HEK293T (cell line): ENCODE data around the gene ADGRB3.

Experiments used
- ARNT ChIP-seq: fragments of 450-650 bp; IDR thresholded peaks from 2 replicates; pipeline ENCODE4 v1.6.1; 2017; ENCODE audit warnings: mild to moderate bottlenecking
- BHLHE40 ChIP-seq: fragments of 450-650 bp; IDR thresholded peaks from 2 replicates; pipeline ENCODE4 v1.6.1; 2016; ENCODE audit warnings: mild to moderate bottlenecking, moderate library complexity, borderline replicate concordance
- ELF4 ChIP-seq: fragments of 450-650 bp; IDR thresholded peaks from 2 replicates; pipeline ENCODE4 v1.6.1; 2017; ENCODE audit warnings: antibody characterized with exemption
- FOXA1 ChIP-seq: fragments of 450-650 bp; IDR thresholded peaks from 2 replicates; pipeline ENCODE4 v1.6.1; 2016; ENCODE audit warnings: mild to moderate bottlenecking
- FOXK2 ChIP-seq: fragments of 450-650 bp; IDR thresholded peaks from 2 replicates; pipeline ENCODE4 v1.6.1; 2016; ENCODE audit warnings: mild to moderate bottlenecking
- FOXM1 ChIP-seq: fragments of 450-650 bp; IDR thresholded peaks from 2 replicates; pipeline ENCODE4 v1.6.1; 2017; ENCODE audit warnings: mild to moderate bottlenecking, borderline replicate concordance
- L3MBTL2 ChIP-seq: fragments of 450-650 bp; conservative IDR thresholded peaks from 2 replicates; pipeline ENCODE4 v1.6.1; 2016; ENCODE audit warnings: mild to moderate bottlenecking
- LEF1 ChIP-seq: fragments of 450-650 bp; IDR thresholded peaks from 2 replicates; pipeline ENCODE4 v1.6.1; 2017; ENCODE audit warnings: mild to moderate bottlenecking, borderline replicate concordance
- NFRKB ChIP-seq: fragments of 450-650 bp; IDR thresholded peaks from 2 replicates; pipeline ENCODE4 v1.6.1; 2016; ENCODE audit warnings: mild to moderate bottlenecking, moderate library complexity
- SP1 ChIP-seq: fragments of 450-650 bp; IDR thresholded peaks from 2 replicates; pipeline ENCODE4 v1.6.1; 2017
- SUZ12 ChIP-seq: fragments of 450-650 bp; IDR thresholded peaks from 2 replicates; pipeline ENCODE4 v1.6.1; 2016; ENCODE audit warnings: mild to moderate bottlenecking
- TARDBP ChIP-seq: fragments of 450-650 bp; IDR thresholded peaks from 2 replicates; pipeline ENCODE4 v1.6.1; 2016

DNA sequence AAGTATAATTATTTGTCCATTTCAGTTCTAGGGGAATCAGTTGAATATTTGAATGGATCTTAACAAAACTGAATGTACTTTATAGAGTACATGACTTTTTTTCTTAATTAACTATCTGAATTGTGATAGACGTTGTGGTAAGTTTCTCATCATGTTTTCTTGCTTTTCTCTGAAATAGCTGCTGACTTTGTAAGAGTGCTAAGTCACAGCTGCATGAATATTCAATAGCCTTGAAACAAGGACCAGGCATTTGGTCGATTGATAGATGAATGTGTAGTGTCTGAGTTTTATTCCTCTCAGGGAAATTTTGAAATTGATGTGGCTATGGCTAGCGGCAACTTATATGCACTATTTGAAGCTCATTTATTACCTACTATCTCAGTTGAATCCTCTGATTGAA is 56.0 kb downstream of the ADGRB3 start:
- TF ChIP-seq FOXM1 (no peak), SP1 (no peak), BHLHE40 (no peak), FOXA1 (no peak), FOXK2 (no peak), SUZ12 (no peak), ELF4 (no peak), L3MBTL2 (no peak), ARNT (no peak), TARDBP (no peak), LEF1 (no peak), NFRKB (no peak)
